OCI-LY3 (cell line): ENCODE data around the gene PALS2.

Experiments used
- H2AFZ ChIP-seq: fragments of 200-600, 300-600 bp; shearing (Covaris generic); 2 replicates; pipeline ENCODE4 v1.6.0; 2014; ENCODE audit warnings: antibody characterized with exemption, low read depth, low read length
- H3K27ac ChIP-seq: fragments of 200-600, 300-600 bp; sonication (generic); 2 replicates; pipeline ENCODE4 v1.5.1; 2014; ENCODE audit warnings: mild to moderate bottlenecking, low read length, moderate library complexity, mixed read lengths
- H3K27me3 ChIP-seq: fragments of 200-600, 300-600 bp; sonication (generic); 2 replicates; pipeline ENCODE4 v1.6.1; 2014; ENCODE audit warnings: low read depth, low read length, mixed read lengths
- H3K36me3 ChIP-seq: fragments of 200-600, 300-600 bp; sonication (generic); replicated peaks from 2 replicates; pipeline ENCODE3; 2014; ENCODE audit warnings: low read depth, low read length, mixed read lengths
- H3K4me1 ChIP-seq: fragments of 300-600, 200-600 bp; sonication (generic); 2 replicates; pipeline ENCODE4 v1.6.1; 2014; ENCODE audit warnings: low read length, mixed read lengths
- H3K4me2 ChIP-seq: fragments of 200-600, 300-600 bp; sonication (generic); 2 replicates; pipeline ENCODE4 v1.6.1; 2014; ENCODE audit warnings: low read length, mixed read lengths
- H3K4me3 ChIP-seq: fragments of 300-600, 200-600 bp; sonication (generic); 2 replicates; pipeline ENCODE4 v1.5.1; 2014; ENCODE audit warnings: antibody characterized with exemption, mild to moderate bottlenecking, low read length, moderate library complexity
- H3K79me2 ChIP-seq: fragments of 300-600, 200-600 bp; shearing (Covaris generic); 2 replicates; pipeline ENCODE4 v1.6.1; 2014; ENCODE audit warnings: mild to moderate bottlenecking, low read length, mixed read lengths
- H3K9ac ChIP-seq: fragments of 300-600, 200-600 bp; shearing (Covaris generic); 2 replicates; pipeline ENCODE4 v1.6.0; 2014; ENCODE audit warnings: mild to moderate bottlenecking, low read length, moderate library complexity
- H3K9me3 ChIP-seq: fragments of 200-600, 300-600 bp; shearing (Covaris generic); 2 replicates; pipeline ENCODE4 v1.6.1; 2014; ENCODE audit warnings: low read length, mixed read lengths; ENCODE audit not compliant: insufficient read depth
- H4K20me1 ChIP-seq: fragments of 200-600, 300-600 bp; sonication (generic); 2 replicates; pipeline ENCODE4 v1.6.1; 2016; ENCODE audit warnings: low read length, mixed read lengths; ENCODE audit not compliant: insufficient read depth
- EZH2phosphoT487 ChIP-seq: fragments of 200-600 bp; shearing (Covaris generic); IDR thresholded peaks from 2 replicates; pipeline ENCODE4 v1.6.1; 2018; ENCODE audit warnings: antibody characterized with exemption, mixed run types, low read depth
- TF ChIP-seq, protein P1 (sequence below): fragments of 200-600, 300-600 bp; sonication (generic); IDR thresholded peaks from 2 replicates; pipeline ENCODE4 v1.5.1; 2014; ENCODE audit warnings: antibody characterized with exemption, low read length, low read depth

PALS2 gene, protein sequence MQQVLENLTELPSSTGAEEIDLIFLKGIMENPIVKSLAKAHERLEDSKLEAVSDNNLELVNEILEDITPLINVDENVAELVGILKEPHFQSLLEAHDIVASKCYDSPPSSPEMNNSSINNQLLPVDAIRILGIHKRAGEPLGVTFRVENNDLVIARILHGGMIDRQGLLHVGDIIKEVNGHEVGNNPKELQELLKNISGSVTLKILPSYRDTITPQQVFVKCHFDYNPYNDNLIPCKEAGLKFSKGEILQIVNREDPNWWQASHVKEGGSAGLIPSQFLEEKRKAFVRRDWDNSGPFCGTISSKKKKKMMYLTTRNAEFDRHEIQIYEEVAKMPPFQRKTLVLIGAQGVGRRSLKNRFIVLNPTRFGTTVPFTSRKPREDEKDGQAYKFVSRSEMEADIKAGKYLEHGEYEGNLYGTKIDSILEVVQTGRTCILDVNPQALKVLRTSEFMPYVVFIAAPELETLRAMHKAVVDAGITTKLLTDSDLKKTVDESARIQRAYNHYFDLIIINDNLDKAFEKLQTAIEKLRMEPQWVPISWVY

DNA sequence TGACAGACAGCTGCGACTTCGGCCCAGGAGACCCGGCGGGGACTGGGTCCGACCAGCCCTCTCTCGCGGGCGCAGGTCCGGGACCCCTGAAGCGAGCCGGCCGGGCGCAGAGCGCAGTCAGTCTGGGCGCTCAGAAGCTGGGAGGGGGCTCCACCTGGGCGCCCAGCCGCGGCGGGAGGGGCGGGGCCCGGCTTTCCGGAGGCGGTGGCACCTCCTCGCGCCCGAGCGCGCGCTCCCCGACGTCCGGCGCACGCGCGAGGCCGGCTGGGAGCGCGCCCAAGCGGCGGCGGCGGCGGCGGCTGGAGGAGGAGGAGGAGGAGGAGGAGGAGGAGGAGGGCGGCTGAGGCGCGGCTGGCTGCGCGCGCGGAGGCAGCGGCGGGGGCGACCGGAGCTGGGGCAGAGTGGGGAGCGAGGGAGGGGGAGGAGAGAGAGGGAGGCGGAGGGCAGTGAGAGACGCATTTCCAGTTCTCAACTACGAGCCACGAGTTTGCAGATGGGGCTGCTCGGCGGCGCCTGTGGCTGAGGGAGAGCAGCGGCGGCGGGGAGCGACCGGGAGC is at the start of gene PALS2:
TSS of gene PALS2 (plus strand) at position 456 of the 557 bp plus-strand sequence. CDS start 50,216 bp downstream, outside the sequence.
- peak within 1 kb of the TSS; percentile 84 for H3K9ac ChIP-seq
- H3K36me3 ChIP-seq: no peaks in the 10 kb centered on the region
- peak within 1 kb of the TSS; percentile 96 for H3K4me2 ChIP-seq
- peak within 1 kb of the TSS; percentile 48 for H3K27ac ChIP-seq
- H3K9me3 ChIP-seq: no peaks in the 10 kb centered on the region
- H3K27me3 ChIP-seq: peaks cover 41% of the 10 kb centered on the region
- H3K79me2 ChIP-seq: peaks cover 44% of the 10 kb centered on the region
- H3K4me3 ChIP-seq: peak within 1 kb of the TSS; percentile 93
- H4K20me1 ChIP-seq: peaks cover 6% of the 10 kb centered on the region
- H2AFZ ChIP-seq: peak within 1 kb of the TSS; percentile 82
- H3K4me1 ChIP-seq: peaks cover 26% of the 10 kb centered on the region
- TF ChIP-seq, protein P1, sequence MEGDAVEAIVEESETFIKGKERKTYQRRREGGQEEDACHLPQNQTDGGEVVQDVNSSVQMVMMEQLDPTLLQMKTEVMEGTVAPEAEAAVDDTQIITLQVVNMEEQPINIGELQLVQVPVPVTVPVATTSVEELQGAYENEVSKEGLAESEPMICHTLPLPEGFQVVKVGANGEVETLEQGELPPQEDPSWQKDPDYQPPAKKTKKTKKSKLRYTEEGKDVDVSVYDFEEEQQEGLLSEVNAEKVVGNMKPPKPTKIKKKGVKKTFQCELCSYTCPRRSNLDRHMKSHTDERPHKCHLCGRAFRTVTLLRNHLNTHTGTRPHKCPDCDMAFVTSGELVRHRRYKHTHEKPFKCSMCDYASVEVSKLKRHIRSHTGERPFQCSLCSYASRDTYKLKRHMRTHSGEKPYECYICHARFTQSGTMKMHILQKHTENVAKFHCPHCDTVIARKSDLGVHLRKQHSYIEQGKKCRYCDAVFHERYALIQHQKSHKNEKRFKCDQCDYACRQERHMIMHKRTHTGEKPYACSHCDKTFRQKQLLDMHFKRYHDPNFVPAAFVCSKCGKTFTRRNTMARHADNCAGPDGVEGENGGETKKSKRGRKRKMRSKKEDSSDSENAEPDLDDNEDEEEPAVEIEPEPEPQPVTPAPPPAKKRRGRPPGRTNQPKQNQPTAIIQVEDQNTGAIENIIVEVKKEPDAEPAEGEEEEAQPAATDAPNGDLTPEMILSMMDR: no peak
- no peak for TF ChIP-seq EZH2phosphoT487

DNA sequence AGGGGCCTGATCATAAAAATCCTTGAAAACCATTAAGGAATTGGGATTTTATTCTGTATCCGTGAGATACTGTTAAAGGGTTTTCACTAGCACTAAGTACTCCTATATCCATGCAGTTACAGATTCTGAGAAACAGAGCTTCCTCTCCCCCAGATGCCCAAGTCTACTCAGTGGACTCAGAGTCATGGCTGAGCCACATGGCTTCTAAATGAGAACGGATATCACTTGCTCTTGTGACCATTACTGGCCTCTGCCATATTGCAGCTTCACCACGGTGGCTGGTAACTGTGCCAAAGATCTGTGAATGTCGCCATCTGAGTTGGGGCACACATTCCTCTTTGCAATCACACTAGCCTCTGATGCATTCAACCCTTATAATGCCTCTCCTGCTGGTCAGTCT is 42.0 kb upstream of the PALS2 start:
- TF ChIP-seq EZH2phosphoT487: no peak
- TF ChIP-seq, protein P1: no peak
- Histone ChIP-seq H2AFZ (no peak overlapping the region), H3K9me3 (no peaks in the 10 kb centered on the region), H3K79me2 (no peaks in the 10 kb centered on the region), H3K27ac (no peak overlapping the region), H3K36me3 (no peaks in the 10 kb centered on the region), H4K20me1 (no peaks in the 10 kb centered on the region), H3K27me3 (no peaks in the 10 kb centered on the region; the same call in 1 of the 2 replicates), H3K4me3 (no peak overlapping the region), H3K4me1 (no peaks in the 10 kb centered on the region), H3K4me2 (no peak overlapping the region), H3K9ac (no peak overlapping the region)

DNA sequence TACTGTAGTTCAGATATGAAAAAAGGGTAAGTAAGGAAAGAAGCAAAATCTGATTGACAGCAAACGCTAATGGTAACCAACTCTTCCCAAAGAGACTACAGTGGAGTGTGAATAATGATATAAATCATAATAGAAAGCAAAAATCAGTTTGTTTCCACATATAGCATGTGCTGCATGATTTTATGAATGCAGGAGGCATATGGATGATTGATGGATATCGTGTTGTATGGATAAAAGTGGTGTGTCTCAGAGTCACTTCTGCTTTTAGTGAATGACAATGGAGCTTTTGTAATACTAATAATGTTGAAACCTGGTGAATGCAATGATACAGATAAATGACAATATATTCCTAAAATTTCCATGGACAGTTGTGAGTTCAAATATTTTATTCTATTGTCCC is 36.6 kb upstream of the PALS2 start:
- H3K79me2 ChIP-seq: no peaks in the 10 kb centered on the region
- H4K20me1 ChIP-seq: no peaks in the 10 kb centered on the region
- no peaks in the 10 kb centered on the region for H3K36me3 ChIP-seq
- no peak overlapping the region for H3K4me2 ChIP-seq
- H3K27ac ChIP-seq: no peak overlapping the region
- no peak overlapping the region for H3K9ac ChIP-seq
- no peak overlapping the region for H2AFZ ChIP-seq
- H3K4me1 ChIP-seq: no peaks in the 10 kb centered on the region
- no peak overlapping the region for H3K4me3 ChIP-seq
- TF ChIP-seq EZH2phosphoT487: no peak
- TF ChIP-seq, protein P1: no peak
- no peaks in the 10 kb centered on the region for H3K9me3 ChIP-seq
- no peaks in the 10 kb centered on the region for H3K27me3 ChIP-seq

DNA sequence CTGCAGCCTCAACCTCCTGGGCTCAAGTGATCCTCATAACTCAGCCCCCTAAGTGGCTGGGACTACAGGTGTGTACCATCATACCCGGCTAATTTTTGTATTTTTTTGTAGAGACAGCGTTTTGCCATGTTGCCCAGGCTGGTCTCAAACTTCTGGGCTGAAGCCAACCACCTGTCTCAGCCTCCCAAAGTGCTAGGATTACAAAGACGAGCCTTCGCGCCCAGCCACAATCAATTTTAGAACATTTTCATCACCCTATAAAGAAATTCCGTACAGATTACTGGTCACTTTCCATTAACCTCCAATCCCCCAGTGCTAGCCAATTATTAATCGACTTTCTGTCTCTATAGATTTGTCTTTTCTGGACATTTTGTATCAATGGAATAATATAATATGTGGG is 32.3 kb upstream of the PALS2 start:
- H3K27me3 ChIP-seq: no peaks in the 10 kb centered on the region
- no peaks in the 10 kb centered on the region for H3K4me1 ChIP-seq
- no peaks in the 10 kb centered on the region for H3K79me2 ChIP-seq
- no peaks in the 10 kb centered on the region for H3K36me3 ChIP-seq
- no peaks in the 10 kb centered on the region for H3K9me3 ChIP-seq
- no peak overlapping the region for H3K4me2 ChIP-seq
- H3K9ac ChIP-seq: no peak overlapping the region
- H3K27ac ChIP-seq: no peak overlapping the region
- TF ChIP-seq EZH2phosphoT487: no peak
- TF ChIP-seq, protein P1: no peak
- H3K4me3 ChIP-seq: no peak overlapping the region
- no peaks in the 10 kb centered on the region for H4K20me1 ChIP-seq
- H2AFZ ChIP-seq: no peak overlapping the region
